Femur (tissue), 1 donor: ENCODE data around the gene ANKDD1B.
"Not testable (repeated sequence)": the region's sequence is repeated elsewhere in the genome, so short reads cannot be mapped to it uniquely, and the experiment has no call there.

ENCODE experiments used
- DNase-seq: peaks from one replicate; pipeline ENCODE4 v3.0.0-alpha.2; 2017

Gene ANKDD1B

DNA sequence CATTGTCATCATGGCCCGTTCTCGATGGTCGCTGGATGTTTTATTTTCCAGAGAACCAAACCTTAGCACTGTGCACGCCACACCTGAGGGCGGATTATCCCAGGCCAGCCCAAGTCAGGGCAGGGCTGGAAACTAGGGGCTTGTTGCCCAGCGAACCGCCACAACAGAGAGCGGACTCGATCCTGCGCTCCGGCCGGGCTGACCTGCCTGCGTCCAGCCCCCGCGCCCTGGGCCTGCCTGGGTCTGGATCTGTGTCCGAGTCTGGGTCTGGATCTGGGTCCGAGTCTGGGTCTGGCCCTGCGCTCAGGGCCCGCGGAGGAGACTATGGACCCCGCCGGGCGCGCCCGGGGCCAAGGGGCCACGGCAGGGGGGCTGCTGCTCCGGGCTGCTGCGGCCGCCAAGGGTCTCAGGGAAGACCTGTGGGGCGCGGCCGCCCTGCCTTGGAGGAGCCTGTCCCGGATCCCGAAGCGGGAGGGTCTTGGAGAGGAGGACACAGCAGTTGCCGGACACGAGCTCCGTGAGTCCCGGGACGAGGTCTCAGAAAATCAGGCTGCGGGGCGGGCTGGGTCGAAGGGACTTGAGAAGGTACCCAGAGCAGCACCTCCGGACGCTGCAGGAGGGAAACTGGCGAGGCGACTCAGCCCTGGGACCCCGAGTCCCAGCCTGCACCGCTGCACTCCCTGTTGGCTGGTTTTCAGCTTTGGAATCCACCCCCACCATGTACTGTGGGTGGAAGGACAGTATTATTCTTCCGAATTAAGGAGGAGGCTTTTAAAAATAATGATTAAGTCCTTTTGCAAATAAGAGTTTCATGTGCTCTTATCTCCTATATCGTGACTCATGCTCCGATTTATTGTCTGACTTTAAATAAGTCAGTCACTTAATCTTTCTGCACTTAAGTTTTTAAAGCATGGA, at the start of gene ANKDD1B:
Gene ANKDD1B, plus strand, starts transcription at position 143 of the 915 bp plus-strand sequence. Its CDS starts 182 bp downstream, at position 325.
- peak; percentile 56 for DNase-seq

DNA sequence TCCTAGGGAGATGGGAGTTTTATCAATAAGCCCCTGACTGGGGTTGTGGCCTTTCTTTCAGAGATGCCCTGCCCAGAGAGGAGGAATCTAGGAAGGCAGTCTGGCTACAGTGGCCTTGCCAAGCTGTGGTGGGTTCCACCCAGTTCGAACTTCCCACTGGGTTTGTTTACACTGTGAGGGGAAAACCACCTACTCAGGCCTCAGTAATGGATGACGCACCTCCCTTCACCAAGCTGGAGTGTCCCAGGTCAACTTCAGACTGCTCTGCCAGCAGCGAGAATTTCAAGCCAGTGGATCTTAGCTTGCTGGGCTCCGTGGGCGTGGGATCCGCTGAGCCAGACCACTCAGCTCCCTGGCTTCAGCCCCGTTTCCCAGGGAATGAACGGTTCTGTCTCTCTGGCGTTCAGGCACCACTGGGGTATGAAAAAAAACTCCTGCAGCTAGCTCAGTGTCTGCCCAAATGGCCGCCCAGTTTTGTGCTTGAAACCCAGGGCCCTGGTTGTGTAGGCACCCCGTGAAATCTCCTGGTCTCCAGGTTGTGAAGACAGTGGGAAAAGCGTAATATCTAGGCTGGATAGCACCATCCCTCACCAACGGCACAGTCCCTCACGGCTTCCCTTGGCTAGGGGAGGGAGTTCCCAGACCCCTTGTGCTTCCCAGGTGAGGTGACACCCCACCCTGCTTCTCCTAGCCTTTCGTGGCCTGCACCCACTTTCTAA, 45.1 kb upstream of the ANKDD1B start:
- DNase-seq = not testable (repeated sequence)

DNA sequence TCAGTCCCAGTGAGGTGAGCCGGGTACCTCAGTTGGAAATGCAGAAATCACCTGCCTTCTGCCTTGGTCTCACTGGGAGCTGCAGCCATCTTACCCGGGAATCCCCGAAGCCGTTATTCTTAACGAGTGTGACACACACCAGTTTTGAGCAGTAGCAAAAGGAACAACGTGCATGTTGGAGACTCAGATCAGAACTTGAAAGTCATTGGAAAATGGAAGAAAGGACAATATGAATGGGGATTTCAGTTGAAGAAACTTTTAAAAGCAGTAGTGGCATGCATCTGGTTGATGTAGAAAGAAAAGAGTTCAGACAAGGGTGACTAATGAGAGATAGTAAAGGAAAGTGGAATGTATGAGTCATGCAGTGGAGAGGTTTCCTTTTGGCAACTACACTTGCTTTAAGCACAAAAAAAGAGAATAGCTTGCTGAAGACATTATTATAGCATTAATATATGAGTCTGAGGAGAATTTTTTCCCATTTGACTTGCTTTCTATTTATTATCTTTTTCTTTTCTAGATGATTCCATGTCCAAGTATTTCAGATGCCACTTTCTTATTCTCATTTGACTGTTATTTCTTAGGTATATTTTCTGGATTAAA, 44.4 kb upstream of the ANKDD1B start:
- no peak for DNase-seq

DNA sequence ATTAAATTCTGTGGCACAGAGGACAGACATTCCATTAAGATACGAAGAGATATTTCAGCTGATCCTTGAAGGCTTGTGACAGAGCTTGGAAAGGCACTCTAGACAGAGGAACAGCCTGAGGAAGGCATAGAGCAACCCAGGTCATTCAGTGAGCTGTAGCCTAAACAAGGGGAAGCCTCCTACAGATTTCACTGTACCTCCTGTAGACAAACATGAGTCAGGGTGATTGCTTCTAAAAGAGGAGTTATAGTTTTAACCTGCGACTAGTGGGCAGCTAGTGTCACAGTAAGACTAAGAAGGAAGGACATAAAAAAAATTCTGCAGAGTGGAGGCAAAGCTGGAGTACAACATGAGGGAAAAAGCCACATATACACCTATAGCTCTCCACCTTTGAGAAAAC, 43.5 kb upstream of the ANKDD1B start:
- DNase-seq = no peak

DNA sequence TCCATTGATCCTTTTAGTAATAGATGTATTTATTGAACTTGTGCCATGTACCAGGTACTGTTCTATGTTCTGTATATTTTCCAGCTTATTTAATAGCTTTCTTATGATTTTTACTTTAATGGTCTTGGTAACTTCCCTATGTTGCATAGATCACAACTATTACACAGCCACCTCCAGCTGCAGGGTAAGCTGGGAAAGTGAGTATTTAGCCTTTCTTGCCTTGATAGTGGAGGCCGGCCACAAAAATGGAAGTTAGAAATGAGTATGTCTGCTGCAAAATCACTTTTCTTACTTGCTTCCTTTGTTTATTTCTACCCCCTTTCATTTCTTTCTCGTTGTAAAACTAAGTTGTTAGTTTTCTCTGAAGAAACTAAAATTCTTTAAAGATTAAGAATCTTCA, 43.1 kb upstream of the ANKDD1B start:
- no peak for DNase-seq

DNA sequence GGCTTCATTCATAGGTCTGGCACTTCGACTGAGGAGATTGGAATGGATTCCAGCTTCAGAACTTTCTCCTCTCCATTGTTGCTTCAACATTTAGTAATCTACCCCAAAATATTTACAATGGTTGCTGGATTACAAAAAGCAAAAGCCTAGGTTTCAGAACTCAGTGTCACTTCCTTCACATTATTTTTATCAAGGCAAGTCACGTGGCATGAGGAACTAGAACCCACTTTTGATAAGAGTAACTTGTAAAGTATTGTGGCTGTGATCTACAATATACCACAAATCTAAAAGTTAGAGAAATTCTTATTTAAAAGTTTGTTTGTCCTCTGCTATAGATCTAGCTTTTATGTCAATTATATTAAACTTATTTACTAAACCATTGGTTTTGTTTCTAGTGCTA, 39.7 kb upstream of the ANKDD1B start:
- DNase-seq = no peak

DNA sequence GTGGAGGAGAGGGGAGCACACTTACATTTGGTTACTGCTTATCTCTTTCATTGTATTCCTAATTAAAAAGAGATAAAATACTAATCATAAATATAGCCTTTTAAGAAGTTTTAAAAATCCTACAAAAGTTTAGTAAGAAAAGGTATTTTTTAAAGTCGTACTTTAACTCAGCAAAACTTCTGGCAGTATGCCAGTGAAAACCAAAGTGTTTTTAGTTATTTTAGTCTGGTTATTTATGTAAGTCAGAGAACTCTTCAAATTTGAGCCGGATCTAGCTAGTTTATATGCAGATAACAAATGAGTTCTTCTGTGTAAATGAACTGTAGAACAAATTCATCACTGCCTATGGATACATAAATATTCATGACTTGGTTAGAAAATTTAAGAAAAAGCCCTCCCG, 36.5 kb upstream of the ANKDD1B start:
- DNase-seq = no peak

DNA sequence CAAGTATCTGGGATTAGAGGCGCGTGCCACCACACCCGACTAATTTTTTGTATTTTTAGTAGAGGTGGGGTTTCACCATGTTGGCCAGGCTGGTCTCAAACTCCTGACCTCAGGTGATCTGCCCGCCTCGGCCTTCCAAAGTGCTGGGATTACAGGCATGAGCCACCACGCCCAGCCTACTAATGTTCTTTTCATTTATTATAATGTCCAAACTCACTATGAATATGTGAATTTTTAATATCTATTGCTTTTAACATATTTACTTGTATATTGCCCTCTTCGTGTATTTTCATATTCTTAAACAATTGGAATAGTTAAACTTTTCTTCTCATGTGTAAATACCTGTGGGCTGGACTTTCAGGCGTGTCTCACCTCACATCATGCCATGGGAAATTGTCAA, 33.0 kb upstream of the ANKDD1B start:
- DNase-seq = not testable (repeated sequence)

DNA sequence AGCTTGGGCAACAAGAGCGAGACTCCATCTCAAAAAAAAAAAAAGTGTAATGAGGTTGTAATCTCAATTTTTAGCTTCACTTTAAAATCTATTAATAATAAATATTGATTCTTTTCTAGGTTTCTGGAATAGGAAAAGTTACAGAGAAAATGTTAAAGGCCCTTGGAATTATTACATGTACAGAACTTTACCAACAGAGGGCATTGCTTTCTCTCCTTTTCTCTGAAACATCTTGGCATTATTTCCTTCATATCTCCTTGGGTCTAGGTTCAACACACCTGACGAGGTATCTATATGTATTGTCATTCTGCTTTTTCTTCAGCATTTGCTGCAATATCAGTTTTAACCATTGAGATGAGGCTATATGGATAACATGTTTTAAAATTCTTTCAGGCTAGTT, 26.6 kb upstream of the ANKDD1B start:
- no peak for DNase-seq

DNA sequence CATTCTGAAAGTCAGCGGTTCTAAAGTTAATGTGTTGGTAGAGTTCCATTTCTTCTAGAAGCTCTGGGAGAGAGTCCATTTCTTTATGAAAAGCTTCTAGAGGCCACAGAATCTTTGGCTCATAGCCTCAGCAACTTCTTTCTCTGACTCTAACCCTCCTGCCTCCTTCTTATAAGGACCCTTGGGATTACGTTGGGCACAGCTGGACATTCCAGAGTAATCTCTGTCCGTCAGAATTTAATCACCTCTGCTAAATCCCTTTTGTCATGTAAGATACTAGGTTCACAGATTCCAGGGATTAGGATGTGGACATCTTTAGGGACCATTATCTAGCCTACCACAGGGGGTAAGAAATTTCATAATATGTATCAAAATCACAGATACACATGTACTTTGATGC, 22.6 kb upstream of the ANKDD1B start:
- DNase-seq = no peak

DNA sequence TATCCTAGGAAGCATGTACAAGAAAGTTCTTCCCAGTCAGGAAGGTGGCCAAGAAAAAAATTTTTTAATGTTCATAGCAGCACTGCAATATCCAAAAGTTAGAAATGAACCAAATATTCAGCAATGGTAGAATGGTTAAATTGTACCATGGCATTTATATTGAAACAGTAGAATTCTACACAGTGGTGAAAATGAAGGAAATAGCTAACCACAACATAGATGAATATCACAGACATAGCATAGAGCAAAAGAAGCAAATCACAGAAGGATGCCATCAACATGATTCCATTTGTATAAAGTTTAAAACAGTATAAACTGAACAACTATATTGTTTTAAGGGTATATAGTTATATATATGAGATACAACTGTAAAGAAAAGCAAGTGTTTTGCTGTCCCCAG, 10.7 kb upstream of the ANKDD1B start:
- no peak for DNase-seq

DNA sequence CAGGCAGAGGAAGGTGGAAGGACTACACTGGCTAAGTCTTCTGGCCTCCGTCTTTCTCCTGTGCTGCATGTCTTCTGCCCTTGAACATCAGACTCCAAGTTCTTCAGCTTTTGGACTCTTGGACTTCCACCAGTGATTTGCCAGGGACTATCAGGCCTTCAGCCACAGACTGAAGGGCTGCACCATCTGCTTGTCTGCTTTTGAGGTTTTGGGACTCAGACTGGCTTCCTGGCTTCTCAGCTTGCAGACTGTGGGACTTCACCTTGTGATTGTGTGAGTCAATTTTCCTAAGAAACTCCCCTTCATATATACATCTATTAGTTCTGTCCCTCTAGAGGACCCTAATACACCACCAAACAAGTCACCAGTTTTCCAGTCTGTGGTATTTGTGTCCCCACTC, 9.7 kb upstream of the ANKDD1B start:
- no peak for DNase-seq

DNA sequence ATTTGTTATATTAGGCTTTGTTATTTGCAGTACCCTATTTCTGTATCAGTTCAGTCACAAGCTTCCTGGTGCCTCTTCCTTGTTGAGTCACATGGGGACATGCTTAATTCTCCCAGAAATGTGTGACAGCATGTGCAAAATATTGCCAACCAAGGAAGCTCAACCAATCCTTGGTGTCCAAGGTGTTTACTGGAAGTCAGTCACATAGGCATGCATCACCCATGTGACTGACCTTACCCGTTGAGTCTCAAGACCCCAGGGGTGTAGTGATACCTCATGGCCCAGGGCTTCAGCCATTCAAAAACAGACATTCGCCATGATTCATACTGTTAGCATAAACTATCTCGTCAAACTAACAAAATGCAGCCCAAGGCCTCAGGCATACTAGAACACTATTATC, 9.3 kb upstream of the ANKDD1B start:
- no peak for DNase-seq

DNA sequence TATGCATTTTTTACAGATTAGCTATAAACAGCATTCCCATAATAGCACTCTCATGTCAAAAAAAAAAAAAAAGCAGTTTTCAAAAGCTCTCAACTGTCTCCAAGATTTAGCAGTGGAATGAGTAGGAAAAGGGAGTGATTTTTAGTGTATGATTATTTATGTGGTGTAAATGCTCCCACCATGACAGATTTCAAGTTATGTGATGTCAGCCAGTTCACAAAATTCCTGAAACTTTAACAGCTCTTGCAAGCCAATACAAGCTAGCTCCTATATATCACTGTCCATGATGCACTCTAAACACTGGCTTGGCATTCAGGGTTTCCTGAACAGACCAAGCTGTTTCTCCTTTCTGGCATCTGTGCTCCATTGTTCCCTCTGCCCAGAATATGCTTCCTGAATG, 7.9 kb upstream of the ANKDD1B start:
- no peak for DNase-seq

DNA sequence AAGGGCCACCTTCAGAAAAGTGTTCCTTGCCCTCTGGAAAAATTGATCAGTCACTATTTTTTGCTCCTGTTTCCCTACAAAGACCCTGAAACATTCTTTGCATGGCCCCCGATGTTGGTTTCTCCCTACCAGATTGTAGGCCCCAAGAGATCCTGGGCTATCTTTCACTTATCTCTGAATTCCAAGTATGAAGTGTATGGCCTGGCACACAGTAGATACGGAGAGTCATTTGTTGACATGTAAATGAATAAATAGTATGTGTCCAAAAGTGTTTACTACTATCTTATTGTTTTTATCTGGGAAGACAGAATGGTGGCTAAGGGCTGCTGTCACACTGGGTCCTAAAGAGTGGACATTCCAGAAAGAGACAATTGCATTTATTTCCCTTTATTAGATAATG, 7.4 kb upstream of the ANKDD1B start:
- DNase-seq = no peak

DNA sequence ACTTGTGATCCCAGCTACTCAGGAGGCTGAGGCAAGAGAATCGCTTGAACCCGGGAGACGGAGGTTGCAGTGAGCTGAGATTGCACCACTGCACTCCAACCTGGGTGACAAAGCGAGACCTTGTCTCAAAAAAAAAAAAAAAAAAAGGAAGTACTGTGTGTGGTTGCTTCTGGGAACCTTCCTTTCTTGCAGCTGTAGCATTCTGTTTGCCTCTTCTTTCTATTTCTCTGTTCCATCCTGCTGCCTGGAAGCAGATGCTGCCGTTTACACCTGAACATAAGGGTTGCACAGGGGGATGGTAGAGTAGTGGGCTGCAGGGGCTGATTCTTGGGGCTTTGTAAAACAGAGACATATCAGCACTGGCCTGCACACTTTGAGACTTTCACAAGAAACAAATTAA, 3.9 kb upstream of the ANKDD1B start:
- not testable (repeated sequence) for DNase-seq

DNA sequence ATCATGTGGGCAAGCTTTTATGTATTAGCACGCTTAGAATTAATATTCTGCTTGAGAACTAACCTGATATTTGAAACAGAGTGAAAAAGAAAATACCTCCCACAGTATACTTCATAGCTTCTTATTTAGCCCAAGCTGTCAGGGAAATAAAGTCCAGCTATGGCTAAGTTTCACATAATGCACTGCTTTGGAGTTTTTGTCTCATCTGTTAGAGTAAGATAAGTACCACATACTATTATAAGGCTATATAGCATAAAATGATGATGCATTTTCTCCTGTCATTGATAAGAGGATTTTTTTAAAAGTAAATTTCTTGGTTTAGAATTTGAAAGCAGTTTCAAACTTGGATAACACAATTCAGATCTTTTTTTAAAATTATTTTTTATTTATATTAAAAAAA, 2.4 kb upstream of the ANKDD1B start:
- DNase-seq = no peak

DNA sequence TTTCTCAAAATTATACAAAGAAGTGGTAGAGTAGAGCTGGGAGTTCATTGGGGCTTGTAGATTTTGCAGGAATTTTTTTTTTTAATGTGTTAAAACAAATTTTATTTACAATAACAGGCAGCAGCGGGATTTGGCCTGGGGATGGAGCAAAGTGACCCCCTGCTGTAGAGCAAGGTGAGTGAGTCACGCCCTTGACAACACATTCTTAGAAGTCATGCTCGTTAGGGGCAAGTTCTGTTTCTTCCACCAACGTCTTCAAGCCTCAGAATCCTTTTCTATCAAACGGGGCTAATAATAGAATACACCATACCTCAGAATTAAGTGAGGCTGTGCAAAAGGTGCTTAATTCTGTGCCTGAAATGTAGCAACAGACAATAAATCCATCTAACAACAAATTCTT, 1.1 kb upstream of the ANKDD1B start:
- DNase-seq = no peak

DNA sequence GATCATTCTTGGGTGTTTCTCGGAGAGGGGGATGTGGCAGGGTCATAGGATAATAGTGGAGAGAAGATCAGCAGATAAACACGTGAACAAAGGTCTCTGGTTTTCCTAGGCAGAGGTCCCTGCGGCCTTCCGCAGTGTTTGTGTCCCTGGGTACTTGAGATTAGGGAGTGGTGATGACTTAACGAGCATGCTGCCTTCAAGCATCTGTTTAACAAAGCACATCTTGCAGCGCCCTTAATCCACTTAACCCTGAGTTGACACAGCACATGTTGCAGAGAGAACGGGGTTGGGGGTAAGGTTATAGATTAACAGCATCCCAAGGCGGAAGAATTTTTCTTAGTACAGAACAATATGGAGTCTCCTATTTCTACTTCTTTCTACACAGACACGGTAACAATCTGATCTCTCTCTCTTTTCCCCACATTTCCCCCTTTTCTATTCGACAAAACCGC, 368 bp upstream of the ANKDD1B start:
- DNase-seq = not testable (repeated sequence)

DNA sequence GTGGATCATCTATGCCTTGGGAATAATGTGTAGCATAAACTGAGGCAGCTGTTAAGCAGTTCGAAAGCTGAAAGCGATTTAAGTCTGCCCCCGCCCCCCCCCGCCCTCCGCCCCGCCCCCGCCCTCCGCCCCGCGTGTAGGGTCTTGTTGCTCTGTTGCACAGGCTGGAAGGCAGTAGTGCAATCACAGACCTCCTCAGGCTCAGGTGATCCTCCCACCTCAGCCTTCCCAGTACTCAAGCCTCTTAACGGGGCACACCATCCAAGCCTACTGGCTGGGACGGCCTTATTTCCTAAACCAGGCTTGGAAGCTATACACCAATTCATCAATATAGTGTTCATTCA, 945 bp downstream of the ANKDD1B start:
- DNase-seq = no peak

DNA sequence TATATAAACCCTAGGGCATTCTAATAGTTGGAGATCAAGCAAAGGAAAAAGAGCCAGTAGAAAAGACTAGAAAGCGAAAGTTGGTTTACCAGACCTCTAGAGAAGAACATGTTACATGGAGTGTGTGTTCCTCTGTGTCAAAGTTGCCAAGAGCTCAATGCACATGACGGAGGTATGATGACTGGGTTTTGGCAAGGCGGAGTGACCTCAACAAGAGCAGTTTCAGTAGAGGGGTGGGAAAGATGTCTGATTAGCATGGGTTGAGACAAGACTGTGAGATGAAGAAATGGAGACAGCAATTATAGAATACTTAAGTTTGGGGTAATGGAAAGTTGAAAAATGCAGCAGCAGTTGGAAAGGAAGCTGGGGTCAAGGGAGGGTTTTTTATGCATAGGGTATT, 1.6 kb downstream of the ANKDD1B start:
- DNase-seq = no peak

DNA sequence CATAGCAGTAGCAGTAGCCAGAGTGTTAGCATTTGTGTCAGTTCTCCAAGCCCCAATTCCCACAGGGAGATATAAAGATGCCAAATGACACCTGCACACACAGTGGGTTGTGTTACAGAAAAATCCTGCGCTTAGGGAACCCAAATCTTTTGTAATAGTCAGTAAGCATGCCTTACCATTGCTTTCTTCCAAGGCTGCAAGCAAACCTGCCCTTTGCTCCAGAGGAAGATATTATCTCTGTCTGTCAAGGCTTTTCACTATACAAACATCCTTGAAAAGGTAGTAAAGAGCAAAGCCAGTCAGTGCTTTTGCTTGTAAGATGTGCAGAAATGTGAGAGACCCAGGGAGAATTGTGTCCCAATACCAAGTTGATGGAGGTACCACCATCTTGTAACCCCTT, 2.9 kb downstream of the ANKDD1B start:
- DNase-seq = no peak

DNA sequence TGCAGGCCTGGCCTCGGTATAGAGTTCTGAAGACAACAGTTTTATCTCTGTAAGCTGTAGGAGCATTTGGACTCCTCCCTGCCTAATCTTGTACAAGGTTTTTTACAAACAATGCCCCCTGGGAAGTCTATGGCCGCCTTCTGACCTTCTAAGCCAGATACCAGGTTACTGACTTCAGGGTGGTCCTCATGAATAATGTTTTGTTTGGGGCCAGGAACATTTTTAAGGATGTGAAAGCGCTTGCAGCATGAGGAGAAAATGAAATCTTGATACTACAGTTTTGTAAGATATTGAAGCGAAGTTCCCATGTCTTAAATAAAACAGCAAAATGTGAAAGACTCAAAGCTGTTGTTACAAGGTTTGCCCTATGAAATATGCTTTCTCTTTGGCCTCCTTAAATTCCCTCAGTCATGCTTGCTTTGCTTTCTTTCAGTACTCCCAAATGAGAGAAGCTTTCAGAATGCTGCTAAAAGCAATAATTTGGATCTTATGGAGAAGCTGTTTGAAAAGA, 5.2 kb downstream of the ANKDD1B start:
- peak; percentile 27 for DNase-seq
